ENCODE measurements around the gene LY6G6D. TPM values are rescaled to one million over a fixed set of nuclear protein-coding genes. Genes with fewer than 3 reads are reported as not detected.

LY6G6D gene
- total and polyA plus RNA-seq, 2 of the 13 experiments (the other 11 are each of a cell fraction or from before 2014, with no cell fraction given): not detected

DNA sequence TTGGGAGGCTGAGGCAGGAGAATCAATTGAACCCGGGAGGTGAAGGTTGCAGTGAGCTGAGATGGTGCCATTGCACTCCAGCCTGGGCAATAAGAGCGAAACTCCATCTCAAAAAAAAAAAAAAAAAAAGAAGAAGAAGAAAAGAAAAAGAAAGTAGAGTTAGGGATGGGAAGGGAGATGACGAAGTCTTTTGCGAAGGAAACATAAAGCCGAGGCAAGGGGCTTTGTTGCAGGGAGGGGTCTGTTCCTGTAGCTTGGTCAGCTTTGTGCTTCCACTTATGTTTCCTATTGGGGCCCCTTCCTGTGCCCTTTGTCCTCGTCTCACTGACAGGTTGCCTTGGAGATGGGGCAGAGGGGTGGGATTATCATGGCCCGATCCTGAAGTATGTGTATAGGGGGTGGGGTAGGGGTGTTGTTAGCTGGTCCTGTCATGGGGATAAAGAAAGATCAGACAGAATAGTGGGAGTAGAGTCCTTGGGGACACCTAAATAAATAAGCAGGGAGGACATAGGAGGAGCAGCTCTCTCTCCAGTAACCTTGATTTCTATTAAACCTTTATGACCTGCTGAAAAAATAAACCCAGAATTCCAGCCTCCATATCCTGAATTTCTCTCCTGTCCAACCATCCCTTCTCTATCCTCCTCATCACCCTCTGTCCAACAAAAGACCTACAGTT is 22.3 kb downstream of the LY6G6D start (continued):
- TF ChIP-seq POLR2AphosphoS2 (IDR thresholded peaks at IDR 0.05; ENCODE audit: low read depth, low read length) (peak; percentile 79; the same call in 1 of the 2 replicates), GLI4 (CRISPR knock-in tag; IDR thresholded peaks at IDR 0.05; ENCODE audit: borderline replicate concordance) (no peak), KDM4B (CRISPR knock-in tag; IDR thresholded peaks at IDR 0.05) (peak; percentile 64; the same call in 1 of the 2 replicates), KLF6 (CRISPR knock-in tag; IDR thresholded peaks at IDR 0.05) (peak; percentile 19), ZNF33B (CRISPR knock-in tag; IDR thresholded peaks at IDR 0.05) (no peak), PAF1 (CRISPR knock-in tag; IDR thresholded peaks at IDR 0.05) (no peak), ZNF792 (CRISPR knock-in tag; IDR thresholded peaks at IDR 0.05) (peak; percentile 44; the same call in 1 of the 2 replicates), BORCS8-MEF2B (CRISPR knock-in tag; IDR thresholded peaks at IDR 0.05) (0 out of 2 replicates have a peak, but pooled peaks have one; percentile 41), ZBTB1 (CRISPR knock-in tag; IDR thresholded peaks at IDR 0.05; ENCODE audit: borderline replicate concordance) (no peak), KLF16 (CRISPR knock-in tag; IDR thresholded peaks at IDR 0.05) (peak in 1 of 2 experiments; percentile 56; a peak in 2 of 4 replicates), MAFK (conservative IDR thresholded peaks at IDR 0.05 in 1 of 2, IDR thresholded peaks at IDR 0.05 in 1 of 2; ENCODE audit: low read length in 2 of 2) (no peak), TBX2 (CRISPR knock-in tag; IDR thresholded peaks at IDR 0.05; ENCODE audit: borderline replicate concordance) (peak; percentile 83), CEBPB (IDR thresholded peaks at IDR 0.05; ENCODE audit: borderline replicate concordance, low read depth, low read length) (no peak), SNAI1 (CRISPR knock-in tag; IDR thresholded peaks at IDR 0.05; ENCODE audit: borderline replicate concordance) (no peak), ZNF10 (CRISPR knock-in tag; IDR thresholded peaks at IDR 0.05; ENCODE audit: borderline replicate concordance, low read depth) (no peak), MBNL3 (CRISPR knock-in tag; conservative IDR thresholded peaks at IDR 0.05) (no peak), ATM (IDR thresholded peaks at IDR 0.05; ENCODE audit: borderline replicate concordance) (no peak), PTBP1 (IDR thresholded peaks at IDR 0.05; ENCODE audit: low read depth, low read length, poor library complexity, severe bottlenecking) (no peak), ZNF7 (CRISPR knock-in tag; IDR thresholded peaks at IDR 0.05) (peak; percentile 52), HNF4A (CRISPR knock-in tag; IDR thresholded peaks at IDR 0.05) (peak; percentile 96), ATAD3A (CRISPR knock-in tag; IDR thresholded peaks at IDR 0.05) (no peak), ZNF747 (CRISPR knock-in tag; IDR thresholded peaks at IDR 0.05; ENCODE audit: borderline replicate concordance) (no peak), ZNF598 (CRISPR knock-in tag; IDR thresholded peaks at IDR 0.05; ENCODE audit: borderline replicate concordance) (peak; percentile 13; the same call in 1 of the 2 replicates), ZNF225 (CRISPR knock-in tag; IDR thresholded peaks at IDR 0.05) (no peak), FOXO1 (CRISPR knock-in tag; IDR thresholded peaks at IDR 0.05) (peak; percentile 60; the same call in 1 of the 2 replicates), ZKSCAN8 (CRISPR knock-in tag; IDR thresholded peaks at IDR 0.05; ENCODE audit: borderline replicate concordance) (peak; percentile 40; the same call in 1 of the 2 replicates), ZNF263 (CRISPR knock-in tag; IDR thresholded peaks at IDR 0.05) (0 out of 2 replicates have a peak, but pooled peaks have one; percentile 15)
- TF ChIP-seq, protein P1, sequence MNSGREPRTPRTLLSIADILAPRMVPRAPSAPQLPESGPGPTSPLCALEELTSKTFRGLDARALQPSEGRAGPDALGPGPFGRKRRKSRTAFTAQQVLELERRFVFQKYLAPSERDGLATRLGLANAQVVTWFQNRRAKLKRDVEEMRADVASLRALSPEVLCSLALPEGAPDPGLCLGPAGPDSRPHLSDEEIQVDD (CRISPR knock-in tag; IDR thresholded peaks at IDR 0.05; ENCODE audit: borderline replicate concordance): no peak
- TF ChIP-seq, protein P2, sequence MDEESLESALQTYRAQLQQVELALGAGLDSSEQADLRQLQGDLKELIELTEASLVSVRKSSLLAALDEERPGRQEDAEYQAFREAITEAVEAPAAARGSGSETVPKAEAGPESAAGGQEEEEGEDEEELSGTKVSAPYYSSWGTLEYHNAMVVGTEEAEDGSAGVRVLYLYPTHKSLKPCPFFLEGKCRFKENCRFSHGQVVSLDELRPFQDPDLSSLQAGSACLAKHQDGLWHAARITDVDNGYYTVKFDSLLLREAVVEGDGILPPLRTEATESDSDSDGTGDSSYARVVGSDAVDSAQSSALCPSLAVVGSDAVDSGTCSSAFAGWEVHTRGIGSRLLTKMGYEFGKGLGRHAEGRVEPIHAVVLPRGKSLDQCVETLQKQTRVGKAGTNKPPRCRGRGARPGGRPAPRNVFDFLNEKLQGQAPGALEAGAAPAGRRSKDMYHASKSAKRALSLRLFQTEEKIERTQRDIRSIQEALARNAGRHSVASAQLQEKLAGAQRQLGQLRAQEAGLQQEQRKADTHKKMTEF (CRISPR knock-in tag; IDR thresholded peaks at IDR 0.05): peak; percentile 50
- TF ChIP-seq, protein P3, sequence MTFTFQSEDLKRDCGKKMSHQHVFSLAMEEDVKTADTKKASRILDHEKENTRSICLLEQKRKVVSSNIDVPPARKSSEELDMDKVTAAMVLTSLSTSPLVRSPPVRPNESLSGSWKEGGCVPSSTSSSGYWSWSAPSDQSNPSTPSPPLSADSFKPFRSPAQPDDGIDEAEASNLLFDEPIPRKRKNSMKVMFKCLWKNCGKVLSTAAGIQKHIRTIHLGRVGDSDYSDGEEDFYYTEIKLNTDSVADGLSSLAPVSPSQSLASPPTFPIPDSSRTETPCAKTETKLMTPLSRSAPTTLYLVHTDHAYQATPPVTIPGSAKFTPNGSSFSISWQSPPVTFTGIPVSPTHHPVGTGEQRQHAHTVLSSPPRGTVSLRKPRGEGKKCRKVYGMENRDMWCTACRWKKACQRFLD (CRISPR knock-in tag; IDR thresholded peaks at IDR 0.05; ENCODE audit: borderline replicate concordance): no peak

All from HepG2 (cell line).